OCI-LY7 (cell line): ENCODE data around the gene TPPP. TPM values are rescaled to one million over a fixed set of nuclear protein-coding genes. Genes with fewer than 3 reads are reported as not detected.

Experiments
- BruUV-seq: library from RNA; stranded (reverse); fragments of 400-500 nt; replicated peaks from 2 replicates; lab custom pipeline; 2021; lab: Mats Ljungman, UMichigan
- CTCF ChIA-PET: fragments of 300-600 bp; sonication (Branson Sonifier 250); formaldehyde crosslinking; loops from one replicate; lab custom pipeline; 2022; ENCODE audit warnings: antibody characterized with exemption; ENCODE audit not compliant: unreplicated experiment; lab: Charles Lee
- POLR2A ChIA-PET: fragments of 300-600 bp; sonication (Branson Sonifier 250); formaldehyde crosslinking; loops from one replicate; lab custom pipeline; 2022; ENCODE audit warnings: antibody characterized with exemption; lab: Charles Lee
- DNase-seq: peaks from one replicate; pipeline ENCODE4 v3.0.0-alpha.2; 2015; ENCODE audit warnings: low spot score
- H2AFZ ChIP-seq: fragments of 200-600 bp; sonication (generic), shearing (Covaris generic); 2 replicates; pipeline ENCODE4 v1.6.1; 2014; ENCODE audit warnings: mild to moderate bottlenecking, antibody characterized with exemption, low read length, moderate library complexity
- H3K27ac ChIP-seq: fragments of 200-600 bp; sonication (generic); 2 replicates; pipeline ENCODE4 v1.5.1; 2014; ENCODE audit warnings: mixed run types, low read depth, mild to moderate bottlenecking, moderate library complexity, low read length, inconsistent platforms; ENCODE audit not compliant: poor library complexity, severe bottlenecking
- H3K36me3 ChIP-seq: fragments of 200-600 bp; sonication (generic); 2 replicates; pipeline ENCODE4 v1.6.1; 2014; ENCODE audit warnings: mild to moderate bottlenecking, antibody characterized with exemption, low read length, moderate library complexity, mixed read lengths; ENCODE audit not compliant: insufficient read depth
- H3K4me1 ChIP-seq: fragments of 200-600 bp; sonication (generic); 2 replicates; pipeline ENCODE4 v1.5.1; 2014; ENCODE audit warnings: mild to moderate bottlenecking, low read length; ENCODE audit not compliant: insufficient read depth, poor library complexity, severe bottlenecking
- H3K4me2 ChIP-seq: fragments of 200-600 bp; sonication (generic); 2 replicates; pipeline ENCODE4 v1.6.1; 2014; ENCODE audit warnings: mild to moderate bottlenecking, low read length
- H3K4me3 ChIP-seq: fragments of 200-600 bp; sonication (generic); 2 replicates; pipeline ENCODE4 v1.5.1; 2014; ENCODE audit warnings: mild to moderate bottlenecking, low read depth, low read length; ENCODE audit not compliant: poor library complexity, severe bottlenecking
- H3K79me2 ChIP-seq: fragments of 200-600 bp; sonication (generic); 2 replicates; pipeline ENCODE4 v1.6.1; 2016; ENCODE audit warnings: low read depth, mild to moderate bottlenecking, low read length, moderate library complexity, mixed read lengths; ENCODE audit not compliant: insufficient read depth
- H3K9me2 ChIP-seq: fragments of 200-600 bp; sonication (generic); 2 replicates; pipeline ENCODE4 v1.6.1; 2016; ENCODE audit warnings: mild to moderate bottlenecking, low read length, mixed read lengths; ENCODE audit not compliant: insufficient read depth
- H3K9me3 ChIP-seq: fragments of 200-600 bp; sonication (generic); 2 replicates; pipeline ENCODE4 v1.6.1; 2014; ENCODE audit warnings: mild to moderate bottlenecking, mixed run types, low read length, mixed read lengths
- H4K20me1 ChIP-seq: fragments of 200-600 bp; sonication (generic); 2 replicates; pipeline ENCODE4 v1.6.1; 2014; ENCODE audit warnings: mild to moderate bottlenecking, antibody characterized with exemption, low read length, moderate library complexity, mixed read lengths; ENCODE audit not compliant: insufficient read depth
- CTCF ChIP-seq: fragments of 200-600 bp; sonication (generic); conservative IDR thresholded peaks from 2 replicates; pipeline ENCODE4 v1.5.1; 2014; ENCODE audit warnings: mild to moderate bottlenecking, antibody characterized with exemption, low read length, moderate library complexity, mixed read lengths
- EZH2phosphoT487 ChIP-seq: fragments of 200-600 bp; sonication (generic); IDR thresholded peaks from 2 replicates; pipeline ENCODE4 v1.6.1; 2018; ENCODE audit warnings: low read depth, borderline replicate concordance, mild to moderate bottlenecking, mixed run types, antibody characterized with exemption, low read length, moderate library complexity, mixed read lengths
- intact Hi-C: fragments of 100-400 bp; cut with micrococcal nuclease; formaldehyde crosslinking; loops from one replicate; pipeline ENCODE4 v1.10.0; 2022; ENCODE audit not compliant: unreplicated experiment
- total RNA-seq, 2 experiments: library from RNA; depleted of rRNA in 1 of 2; stranded (reverse); fragments of >200 nt in 1 of 2; shearing (Covaris generic) in 1 of 2; gene quantifications; 2 replicates each; pipeline ENCODE4 v1.2.3, GENCODE V29; 2014 to 2022

TPPP gene
- total RNA-seq, 2 experiments from 2014 or later: not detected

DNA sequence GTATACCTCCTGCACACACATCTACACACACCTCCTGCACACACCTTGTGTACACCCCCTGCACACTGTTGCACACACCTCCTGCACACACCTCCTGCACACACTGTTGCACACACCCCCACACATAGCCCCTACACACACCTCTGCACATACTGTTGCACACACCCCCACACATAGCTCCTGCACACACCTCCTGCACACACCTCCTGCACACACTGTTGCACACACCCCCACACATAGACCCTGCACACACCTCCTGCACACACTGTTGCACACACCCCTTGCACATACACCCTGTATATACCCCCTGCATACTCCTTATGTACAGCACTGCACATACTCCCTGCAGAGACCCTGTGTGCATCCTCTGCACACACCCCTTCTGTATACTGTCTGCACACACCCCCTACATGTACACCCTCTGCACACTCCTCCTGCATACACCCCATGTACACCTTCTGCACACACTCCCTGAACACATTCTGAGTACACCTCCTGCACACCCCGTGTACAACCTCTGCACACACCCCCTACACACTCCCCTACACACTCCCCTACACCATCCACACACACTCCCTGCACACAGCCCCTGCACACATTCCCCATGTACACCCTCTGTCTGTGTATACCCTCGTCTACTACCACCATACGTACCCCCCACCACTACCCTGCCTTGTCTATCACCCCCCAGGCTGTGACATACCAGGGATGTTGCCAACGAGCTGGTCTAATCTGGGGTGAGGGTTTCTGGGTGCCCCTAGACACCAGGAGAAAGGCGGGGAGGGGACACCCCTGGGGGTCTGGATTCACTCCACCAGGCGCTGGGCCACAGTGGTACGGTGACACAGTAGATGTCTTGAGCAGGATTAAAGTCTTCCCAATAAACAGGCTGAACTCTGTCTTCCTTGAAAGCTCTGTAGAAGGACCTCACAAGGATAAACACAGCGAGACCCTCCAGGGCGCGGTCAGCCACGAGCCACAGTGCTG is 82.1 kb downstream of the TPPP start:
- peaks cover 24% of the 10 kb centered on the region for H3K36me3 ChIP-seq
- H4K20me1 ChIP-seq: no peaks in the 10 kb centered on the region
- peaks cover 21% of the 10 kb centered on the region for H3K4me1 ChIP-seq
- TF ChIP-seq EZH2phosphoT487: no peak
- no peak for TF ChIP-seq CTCF
- H2AFZ ChIP-seq: peak overlapping the region; percentile 94
- no peak overlapping the region for H3K27ac ChIP-seq
- peaks cover 31% of the 10 kb centered on the region for H3K9me3 ChIP-seq
- DNase-seq: no peak
- peak overlapping the region; percentile 97 for H3K4me3 ChIP-seq
- no peaks in the 10 kb centered on the region for H3K9me2 ChIP-seq
- peaks cover 37% of the 10 kb centered on the region for H3K79me2 ChIP-seq
- intact Hi-C loops: loop anchor here (10.0 kb wide), 1 partner anchor 136 kb away; no protein-coding TSS in a partner anchor
- ChIA-PET CTCF (interaction anchor here (1.0 kb wide), 1 partner anchor 165 kb away, joined by 3 read pairs; no protein-coding TSS in a partner anchor), POLR2A (interaction anchor here (0.6 to 0.7 kb wide), 3 partner anchors 32 to 906 kb away, joined by 3 to 6 read pairs (median 3); no protein-coding TSS in a partner anchor)
- peak overlapping the region; percentile 90 for H3K4me2 ChIP-seq
- no TSS peak for BruUV-seq

DNA sequence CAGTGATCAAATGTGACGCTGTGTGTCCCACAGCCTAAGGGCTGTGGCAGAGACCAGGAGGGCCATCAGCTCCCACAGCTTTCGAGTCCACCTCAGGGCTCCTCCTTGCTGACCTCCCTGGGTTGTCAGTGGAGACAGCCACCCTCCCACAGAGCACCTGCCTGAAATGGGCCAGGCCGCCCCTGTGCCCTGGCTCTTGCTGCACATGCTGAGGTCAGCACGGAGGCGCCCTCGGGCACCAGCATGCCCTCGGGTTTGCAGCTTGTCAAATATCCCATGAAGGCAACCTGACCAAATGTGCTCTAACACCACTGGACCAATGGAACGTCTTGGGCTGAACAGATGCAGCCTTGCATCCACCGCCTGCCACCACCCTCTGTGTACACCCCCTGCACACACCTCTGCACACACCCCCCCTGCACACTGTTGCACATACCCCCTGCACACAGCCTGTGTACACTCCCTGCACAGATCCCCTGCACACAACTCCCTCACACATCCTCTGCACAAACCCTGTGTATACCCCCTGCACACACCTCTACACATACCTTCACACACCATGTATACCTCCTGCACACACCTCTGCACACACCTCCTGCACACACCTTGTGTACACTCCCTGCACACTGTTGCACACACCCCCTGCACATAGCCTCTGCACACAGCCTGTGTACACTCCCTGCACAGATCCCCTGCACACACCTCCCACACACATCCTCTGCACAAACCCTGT is 83.0 kb downstream of the TPPP start:
- Histone ChIP-seq H3K4me1 (peaks cover 21% of the 10 kb centered on the region), H3K4me2 (no peak overlapping the region), H4K20me1 (no peaks in the 10 kb centered on the region), H3K4me3 (no peak overlapping the region), H3K9me2 (no peaks in the 10 kb centered on the region), H3K36me3 (peaks cover 16% of the 10 kb centered on the region), H2AFZ (no peak overlapping the region), H3K27ac (no peak overlapping the region), H3K79me2 (peaks cover 29% of the 10 kb centered on the region), H3K9me3 (peaks cover 24% of the 10 kb centered on the region)
- TF ChIP-seq EZH2phosphoT487 (no peak), CTCF (no peak)
- POLR2A ChIA-PET: no interaction called here
- no peak for DNase-seq
- no TSS peak for BruUV-seq
- CTCF ChIA-PET: no interaction called here
- intact Hi-C loops: loop anchor here (10.0 kb wide), 1 partner anchor 135 kb away; no protein-coding TSS in a partner anchor

Other genes with a start within 250 kb of the TPPP start
- gene SLC9A3, start 168.9 kb downstream of the TPPP start, total RNA-seq (2014; rRNA removed; shearing (Covaris generic)): 4.3 and 6.9 TPM in 2 replicates
- 2.0 and 2.7 TPM in 2 replicates for gene SLC9A3, start 168.9 kb downstream of the TPPP start, total RNA-seq (2022)
- gene CEP72, start 81.0 kb downstream of the TPPP start, total RNA-seq (2014; rRNA removed; shearing (Covaris generic)): 26.9 and 27.2 TPM in 2 replicates
- 41.1 and 42.7 TPM in 2 replicates for gene CEP72, start 81.0 kb downstream of the TPPP start, total RNA-seq (2022)
- gene ZDHHC11B, start 91.4 kb upstream of the TPPP start, total RNA-seq (2014; rRNA removed; shearing (Covaris generic)): not detected in 2 replicates
- 0.26 and 0.29 TPM in 2 replicates for gene ZDHHC11B, start 91.4 kb upstream of the TPPP start, total RNA-seq (2022)
- 10.6 and 10.7 TPM in 2 replicates for gene ZDHHC11, start 157.6 kb upstream of the TPPP start, total RNA-seq (2014; rRNA removed; shearing (Covaris generic))
- gene ZDHHC11, start 157.6 kb upstream of the TPPP start, total RNA-seq (2022): 30.0 and 32.0 TPM in 2 replicates
- gene BRD9, start 199.4 kb upstream of the TPPP start, total RNA-seq (2014; rRNA removed; shearing (Covaris generic)): 46.7 and 53.9 TPM in 2 replicates
- 78.4 and 78.7 TPM in 2 replicates for gene BRD9, start 199.4 kb upstream of the TPPP start, total RNA-seq (2022)
- 51.9 and 59.4 TPM in 2 replicates for gene TRIP13, start 199.5 kb upstream of the TPPP start, total RNA-seq (2014; rRNA removed; shearing (Covaris generic))
- gene TRIP13, start 199.5 kb upstream of the TPPP start, total RNA-seq (2022): 46.6 and 47.6 TPM in 2 replicates